HepG2 (cell line): Measurements from ENCODE around the gene MAGI1. TPM values are rescaled to one million over a fixed set of nuclear protein-coding genes. Genes with fewer than 3 reads are reported as not detected.
A peak's percentile ranks its signal among the peaks of the same experiment; 100 is the strongest.

Experiments
- CREB3 ChIP-seq: sonication (generic); formaldehyde crosslinking; IDR thresholded peaks from 2 replicates; pipeline ENCODE4 v1.5.0; 2020; ENCODE audit warnings: missing genetic modification reagents
- EEA1 ChIP-seq: sonication (generic); formaldehyde crosslinking; IDR thresholded peaks from 2 replicates; pipeline ENCODE4 v1.5.1; 2020; ENCODE audit warnings: mild to moderate bottlenecking, missing genetic modification reagents, borderline replicate concordance
- PRDM15 ChIP-seq: sonication (generic); formaldehyde crosslinking; IDR thresholded peaks from 2 replicates; pipeline ENCODE4 v1.4.0; 2020; ENCODE audit warnings: missing genetic modification reagents
- ZNF318 ChIP-seq: sonication (generic); formaldehyde crosslinking; IDR thresholded peaks from 2 replicates; pipeline ENCODE4 v1.4.0; 2020; ENCODE audit warnings: mild to moderate bottlenecking, missing genetic modification reagents
- ZNF337 ChIP-seq: sonication (generic); formaldehyde crosslinking; IDR thresholded peaks from 2 replicates; pipeline ENCODE4 v1.5.1; 2020; ENCODE audit warnings: missing genetic modification reagents, low read depth, mild to moderate bottlenecking, borderline replicate concordance
- ZNF605 ChIP-seq: sonication (generic); formaldehyde crosslinking; IDR thresholded peaks from 2 replicates; pipeline ENCODE4 v1.8.0; 2022; ENCODE audit warnings: mild to moderate bottlenecking, missing genetic modification reagents
- ZNF747 ChIP-seq: sonication (generic); formaldehyde crosslinking; IDR thresholded peaks from 2 replicates; pipeline ENCODE4 v1.8.1; 2023; ENCODE audit warnings: missing genetic modification reagents, mild to moderate bottlenecking, borderline replicate concordance
- polyA plus RNA-seq, 8 experiments: library from polyadenylated mRNA; depleted of rRNA in 3 of 8; stranded (reverse) in 7 of 8; unstranded in 1 of 8; fragments of >200 nt; fragmentation: Illumina TruSeq in 4 of 8; extraction: Trizol in 4 of 8; gene quantifications; 2 replicates each; pipeline versions ENCODE4 v1.2.1 to v1.2.3, GENCODE V29; 2011 to 2016; ENCODE audit warnings: low read depth in 4 of 8, missing spikeins in 1 of 8, mixed read lengths in 1 of 8; ENCODE audit not compliant: insufficient read depth in 1 of 8
- total RNA-seq, 5 experiments: library from RNA; depleted of rRNA; stranded (reverse); fragments of >200 nt; fragmentation: Illumina TruSeq; extraction: Trizol; gene quantifications; 2 replicates each; pipeline ENCODE4 v1.2.3, GENCODE V29; 2016; ENCODE audit warnings: low read depth in 1 of 5
- TF ChIP-seq, protein P1 (sequence below): IDR thresholded peaks from 2 replicates; pipeline ENCODE4 v1.6.1; 2016; ENCODE audit warnings: missing genetic modification reagents, missing compliant biosample characterization
- TF ChIP-seq, protein P2 (sequence below): IDR thresholded peaks from 2 replicates; pipeline ENCODE4 v1.6.1; 2016; ENCODE audit warnings: missing compliant biosample characterization, missing genetic modification reagents, borderline replicate concordance

Gene MAGI1
- total and polyA plus RNA-seq, 2 of the 13 experiments (the other 11 are each of a cell fraction or from before 2014, with no cell fraction given): 22.2 to 26.0 TPM

GRCh38 chr3:66038726-66039589 lies at the start of gene MAGI1 (continued):
- peak; percentile 21; the same call in 1 of the 2 replicates for TF ChIP-seq ZNF318
- TF ChIP-seq ZNF605 (CRISPR knock-in tag): no peak; the same call in 1 of the 2 replicates
- no peak for TF ChIP-seq CREB3 (CRISPR knock-in tag)
- peak; percentile 39; the same call in 1 of the 2 replicates for TF ChIP-seq ZNF747
- TF ChIP-seq, protein P1, sequence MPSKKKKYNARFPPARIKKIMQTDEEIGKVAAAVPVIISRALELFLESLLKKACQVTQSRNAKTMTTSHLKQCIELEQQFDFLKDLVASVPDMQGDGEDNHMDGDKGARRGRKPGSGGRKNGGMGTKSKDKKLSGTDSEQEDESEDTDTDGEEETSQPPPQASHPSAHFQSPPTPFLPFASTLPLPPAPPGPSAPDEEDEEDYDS (CRISPR knock-in tag): peak; percentile 51
- TF ChIP-seq ZNF337 (CRISPR knock-in tag): 0 out of 2 replicates have a peak, but pooled peaks have one; percentile 44
- peak; percentile 48 for TF ChIP-seq PRDM15 (CRISPR knock-in tag)
- TF ChIP-seq, protein P2, sequence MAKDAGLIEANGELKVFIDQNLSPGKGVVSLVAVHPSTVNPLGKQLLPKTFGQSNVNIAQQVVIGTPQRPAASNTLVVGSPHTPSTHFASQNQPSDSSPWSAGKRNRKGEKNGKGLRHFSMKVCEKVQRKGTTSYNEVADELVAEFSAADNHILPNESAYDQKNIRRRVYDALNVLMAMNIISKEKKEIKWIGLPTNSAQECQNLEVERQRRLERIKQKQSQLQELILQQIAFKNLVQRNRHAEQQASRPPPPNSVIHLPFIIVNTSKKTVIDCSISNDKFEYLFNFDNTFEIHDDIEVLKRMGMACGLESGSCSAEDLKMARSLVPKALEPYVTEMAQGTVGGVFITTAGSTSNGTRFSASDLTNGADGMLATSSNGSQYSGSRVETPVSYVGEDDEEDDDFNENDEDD: peak; percentile 44; the same call in 1 of the 2 replicates
- no peak for TF ChIP-seq EEA1
